GM10847 (cell line): ENCODE measurements around the gene ANKRD34A.

Source experiments
- POLR2A ChIP-seq: IDR thresholded peaks from 2 replicates; pipeline ENCODE4 v1.6.1; 2011; ENCODE audit not compliant: insufficient read length; ENCODE audit errors: extremely low read depth

ANKRD34A gene

GRCh38 chr1:145960468-145961108 lies 3.8 kb downstream of the ANKRD34A start:
- TF ChIP-seq POLR2A: no peak

- no peak for TF ChIP-seq POLR2A
These were observed 4.4 kb downstream of the ANKRD34A start for GRCh38 chr1:145959957-145960467.

GRCh38 chr1:145959333-145959732 lies 5.0 kb downstream of the ANKRD34A start:
- TF ChIP-seq POLR2A: no peak

GRCh38 chr1:145958734-145959133 lies 5.6 kb downstream of the ANKRD34A start:
- TF ChIP-seq POLR2A: no peak

GRCh38 chr1:145957443-145958319 lies 6.7 kb downstream of the ANKRD34A start, which contains the start of gene LIX1L:
LIX1L (minus strand) TSS chr1:145958017; CDS start chr1:145957927, 90 bp downstream.
- peak; percentile 56 for TF ChIP-seq POLR2A

- TF ChIP-seq POLR2A: no peak
These were observed 7.5 kb downstream of the ANKRD34A start for GRCh38 chr1:145956781-145957442.

GRCh38 chr1:145956361-145956760 lies 8.0 kb downstream of the ANKRD34A start:
- TF ChIP-seq POLR2A: no peak

- TF ChIP-seq POLR2A: no peak
These were observed 8.9 kb downstream of the ANKRD34A start for GRCh38 chr1:145955436-145955835.

GRCh38 chr1:145953861-145954260 lies 10.5 kb downstream of the ANKRD34A start:
- no peak for TF ChIP-seq POLR2A

GRCh38 chr1:145952903-145953302 lies 11.5 kb downstream of the ANKRD34A start:
- TF ChIP-seq POLR2A: no peak

- TF ChIP-seq POLR2A: no peak
These were observed 12.8 kb downstream of the ANKRD34A start for GRCh38 chr1:145951526-145951925.

GRCh38 chr1:145949219-145949618 lies 15.2 kb downstream of the ANKRD34A start:
- TF ChIP-seq POLR2A: no peak

GRCh38 chr1:145947551-145947950 lies 16.8 kb downstream of the ANKRD34A start:
- TF ChIP-seq POLR2A: no peak

GRCh38 chr1:145946477-145946986 lies 17.8 kb downstream of the ANKRD34A start:
- no peak for TF ChIP-seq POLR2A

- TF ChIP-seq POLR2A: no peak
These were observed 19.8 kb downstream of the ANKRD34A start for GRCh38 chr1:145944532-145944931.

GRCh38 chr1:145942871-145943270 lies 21.5 kb downstream of the ANKRD34A start:
- no peak for TF ChIP-seq POLR2A

- no peak for TF ChIP-seq POLR2A
These were observed 22.0 kb downstream of the ANKRD34A start for GRCh38 chr1:145942405-145942804.
